ENCODE results near the gene NAA38.
A peak's percentile ranks its signal among the peaks of the same experiment; 100 is the strongest.

NAA38 gene

DNA sequence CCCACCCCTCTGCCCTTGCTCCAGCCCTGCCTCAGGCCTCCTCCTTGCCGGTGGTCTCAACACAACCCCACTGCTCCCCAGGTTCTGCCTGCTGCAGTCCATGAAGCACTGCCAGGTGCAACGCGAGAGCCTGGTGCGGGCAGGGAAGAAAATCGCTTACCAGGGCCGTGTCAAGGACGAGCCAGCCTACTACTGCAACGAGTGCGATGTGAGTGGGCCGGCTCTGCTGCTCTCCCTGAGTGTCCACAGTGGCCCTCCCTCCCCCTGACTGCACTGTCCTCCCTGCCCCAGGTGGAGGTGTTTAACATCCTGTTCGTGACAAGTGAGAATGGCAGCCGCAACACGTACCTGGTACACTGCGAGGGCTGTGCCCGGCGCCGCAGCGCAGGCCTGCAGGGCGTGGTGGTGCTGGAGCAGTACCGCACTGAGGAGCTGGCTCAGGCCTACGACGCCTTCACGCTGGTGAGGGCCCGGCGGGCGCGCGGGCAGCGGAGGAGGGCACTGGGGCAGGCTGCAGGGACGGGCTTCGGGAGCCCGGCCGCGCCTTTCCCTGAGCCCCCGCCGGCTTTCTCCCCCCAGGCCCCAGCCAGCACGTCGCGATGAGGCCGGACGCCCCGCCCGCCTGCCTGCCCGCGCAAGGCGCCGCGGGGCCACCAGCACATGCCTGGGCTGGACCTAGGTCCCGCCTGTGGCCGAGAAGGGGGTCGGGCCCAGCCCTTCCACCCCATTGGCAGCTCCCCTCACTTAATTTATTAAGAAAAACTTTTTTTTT lies 4.3 kb downstream of the NAA38 start:
- DNase-seq (ENCODE audit: low read depth in 2 of 2) = no peak

DNA sequence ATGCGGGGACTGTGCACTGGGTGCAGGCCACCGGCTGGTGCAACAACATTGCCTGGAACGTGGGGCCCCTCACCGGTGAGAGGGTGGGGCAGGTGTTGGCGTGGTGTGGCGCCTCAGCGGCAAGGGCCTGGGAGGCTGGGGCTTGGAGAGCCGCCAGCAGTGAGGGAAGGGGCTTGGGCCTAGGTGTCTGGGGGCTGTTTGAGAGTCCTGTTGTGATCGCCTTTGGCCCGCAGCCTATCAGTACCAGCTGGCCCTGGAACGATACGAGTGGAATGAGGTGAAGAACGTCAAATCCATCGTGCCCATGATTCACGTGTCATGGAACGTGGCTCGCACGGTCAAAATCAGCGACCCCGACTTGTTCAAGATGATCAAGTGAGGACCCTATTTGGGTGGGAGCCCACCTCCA lies 5.1 kb downstream of the NAA38 start:
- no peak for DNase-seq (ENCODE audit: low read depth in 2 of 2)

DNA sequence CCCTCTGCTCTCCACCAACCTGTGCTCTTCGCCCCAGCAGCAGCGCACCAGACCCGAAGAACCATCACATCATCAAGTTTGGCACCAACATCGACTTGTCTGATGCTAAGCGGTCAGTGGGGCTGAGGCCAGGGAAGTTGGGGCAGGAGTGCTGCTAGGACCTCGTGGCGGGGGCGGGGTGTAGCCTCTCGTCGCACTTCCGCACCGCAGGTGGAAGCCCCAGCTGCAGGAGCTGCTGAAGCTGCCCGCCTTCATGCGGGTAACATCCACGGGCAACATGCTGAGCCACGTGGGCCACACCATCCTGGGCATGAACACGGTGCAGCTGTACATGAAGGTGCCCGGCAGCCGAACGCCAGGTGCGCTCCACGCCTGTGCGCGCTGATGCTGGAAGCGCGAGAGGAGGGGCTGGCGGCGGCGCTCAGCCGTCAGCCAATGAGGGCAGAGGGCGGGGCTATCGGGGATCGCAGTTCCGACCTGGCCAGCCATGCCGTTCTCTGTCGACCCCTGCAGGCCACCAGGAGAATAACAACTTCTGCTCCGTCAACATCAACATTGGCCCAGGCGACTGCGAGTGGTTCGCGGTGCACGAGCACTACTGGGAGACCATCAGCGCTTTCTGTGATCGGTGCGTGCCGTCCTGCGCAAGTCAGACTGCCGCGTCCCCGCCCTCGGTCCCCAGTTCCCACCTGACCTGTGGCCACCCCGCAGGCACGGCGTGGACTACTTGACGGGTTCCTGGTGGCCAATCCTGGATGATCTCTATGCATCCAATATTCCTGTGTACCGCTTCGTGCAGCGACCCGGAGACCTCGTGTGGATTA lies 5.7 kb downstream of the NAA38 start:
- peak; percentile 81 for DNase-seq (ENCODE audit: low read depth in 2 of 2)

DNA sequence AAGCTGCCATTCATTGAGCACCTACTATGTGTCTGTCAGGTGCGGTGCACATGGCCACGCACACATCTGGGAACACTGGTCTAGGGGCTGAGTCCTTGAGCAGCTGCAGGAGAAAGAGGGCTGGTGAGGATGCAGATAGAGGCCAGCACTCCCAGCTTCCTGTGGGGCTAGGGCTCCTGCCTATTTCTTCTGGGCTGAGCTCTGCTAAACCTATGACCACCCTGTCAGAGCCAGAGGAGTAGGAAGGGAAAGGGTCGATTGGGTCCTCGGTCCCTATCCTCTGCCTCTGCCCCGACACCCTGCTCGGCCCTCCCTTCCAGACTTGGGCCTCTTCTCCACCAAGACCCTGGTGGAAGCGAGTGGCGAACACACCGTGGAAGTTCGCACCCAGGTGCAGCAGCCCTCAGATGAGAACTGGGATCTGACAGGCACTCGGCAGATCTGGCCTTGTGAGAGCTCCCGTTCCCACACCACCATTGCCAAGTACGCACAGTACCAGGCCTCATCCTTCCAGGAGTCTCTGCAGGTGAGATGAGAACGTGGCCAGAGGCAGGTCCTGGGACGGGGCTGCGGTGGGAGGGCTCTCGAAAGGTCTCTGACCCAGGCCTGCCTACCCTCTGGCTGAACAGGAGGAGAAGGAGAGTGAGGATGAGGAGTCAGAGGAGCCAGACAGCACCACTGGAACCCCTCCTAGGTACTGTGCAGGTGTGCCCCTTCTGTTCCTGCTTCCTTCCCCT lies 6.5 kb downstream of the NAA38 start:
- DNase-seq (ENCODE audit: low read depth in 2 of 2) = no peak

DNA sequence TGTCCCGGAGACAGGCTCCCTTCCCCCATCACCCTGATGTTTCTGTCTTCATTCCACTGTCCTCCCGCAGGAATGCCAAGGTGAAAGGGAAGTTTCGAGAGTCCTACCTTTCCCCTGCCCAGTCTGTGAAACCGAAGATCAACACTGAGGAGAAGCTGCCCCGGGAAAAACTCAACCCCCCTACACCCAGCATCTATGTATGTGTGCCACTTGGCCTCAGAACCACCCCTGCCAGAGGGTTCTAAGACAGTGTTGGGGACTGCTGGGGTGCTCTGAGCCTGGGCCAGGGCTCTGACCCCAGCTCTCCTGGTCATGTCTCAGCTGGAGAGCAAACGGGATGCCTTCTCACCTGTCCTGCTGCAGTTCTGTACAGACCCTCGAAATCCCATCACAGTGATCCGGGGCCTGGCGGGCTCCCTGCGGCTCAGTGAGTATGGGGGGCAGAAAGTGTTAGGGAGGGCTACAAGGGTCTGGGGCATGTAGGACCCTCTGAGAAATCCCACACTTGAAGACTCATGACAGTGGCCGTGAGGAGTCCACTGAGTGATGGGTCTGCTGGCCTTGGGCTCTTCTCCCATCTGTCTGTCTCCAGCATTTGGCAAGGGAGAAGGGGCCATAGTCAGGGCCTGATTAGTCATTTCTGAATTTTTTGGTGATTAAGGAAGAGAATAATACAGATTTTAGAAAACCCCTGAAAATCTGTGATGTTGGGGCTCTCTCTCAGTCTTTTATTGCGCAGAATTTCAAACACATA lies 7.4 kb downstream of the NAA38 start:
- no peak for DNase-seq (ENCODE audit: low read depth in 2 of 2)

DNA sequence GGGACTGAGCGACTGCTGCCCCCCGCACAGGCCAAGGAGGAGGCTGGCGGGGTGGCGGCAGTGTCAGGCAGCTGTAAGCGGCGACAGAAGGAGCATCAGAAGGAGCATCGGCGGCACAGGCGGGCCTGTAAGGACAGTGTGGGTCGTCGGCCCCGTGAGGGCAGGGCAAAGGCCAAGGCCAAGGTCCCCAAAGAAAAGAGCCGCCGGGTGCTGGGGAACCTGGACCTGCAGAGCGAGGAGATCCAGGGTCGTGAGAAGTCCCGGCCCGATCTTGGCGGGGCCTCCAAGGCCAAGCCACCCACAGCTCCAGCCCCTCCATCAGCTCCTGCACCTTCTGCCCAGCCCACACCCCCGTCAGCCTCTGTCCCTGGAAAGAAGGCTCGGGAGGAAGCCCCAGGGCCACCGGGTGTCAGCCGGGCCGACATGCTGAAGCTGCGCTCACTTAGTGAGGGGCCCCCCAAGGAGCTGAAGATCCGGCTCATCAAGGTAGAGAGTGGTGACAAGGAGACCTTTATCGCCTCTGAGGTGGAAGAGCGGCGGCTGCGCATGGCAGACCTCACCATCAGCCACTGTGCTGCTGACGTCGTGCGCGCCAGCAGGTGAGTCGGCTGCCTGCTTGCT lies 8.1 kb downstream of the NAA38 start:
- DNase-seq (ENCODE audit: low read depth in 2 of 2) = no peak

DNA sequence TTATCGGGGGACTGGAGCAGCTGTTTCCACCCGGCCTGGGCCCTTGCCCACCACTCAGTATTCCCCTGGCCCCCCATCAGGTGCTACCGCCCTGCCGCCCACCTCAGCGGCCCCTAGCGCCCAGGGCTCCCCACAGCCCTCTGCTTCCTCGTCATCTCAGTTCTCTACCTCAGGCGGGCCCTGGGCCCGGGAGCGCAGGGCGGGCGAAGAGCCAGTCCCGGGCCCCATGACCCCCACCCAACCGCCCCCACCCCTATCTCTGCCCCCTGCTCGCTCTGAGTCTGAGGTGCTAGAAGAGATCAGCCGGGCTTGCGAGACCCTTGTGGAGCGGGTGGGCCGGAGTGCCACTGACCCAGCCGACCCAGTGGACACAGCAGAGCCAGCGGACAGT lies 8.6 kb downstream of the NAA38 start:
- DNase-seq (ENCODE audit: low read depth in 2 of 2) = no peak

DNA sequence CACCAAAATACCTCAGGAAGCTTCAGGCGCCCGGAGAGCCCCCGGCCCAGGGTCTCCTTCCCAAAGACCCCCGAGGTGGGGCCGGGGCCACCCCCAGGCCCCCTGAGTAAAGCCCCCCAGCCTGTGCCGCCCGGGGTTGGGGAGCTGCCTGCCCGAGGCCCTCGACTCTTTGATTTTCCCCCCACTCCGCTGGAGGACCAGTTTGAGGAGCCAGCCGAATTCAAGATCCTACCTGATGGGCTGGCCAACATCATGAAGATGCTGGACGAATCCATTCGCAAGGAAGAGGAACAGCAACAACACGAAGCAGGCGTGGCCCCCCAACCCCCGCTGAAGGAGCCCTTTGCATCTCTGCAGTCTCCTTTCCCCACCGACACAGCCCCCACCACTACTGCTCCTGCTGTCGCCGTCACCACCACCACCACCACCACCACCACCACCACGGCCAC lies 9.2 kb downstream of the NAA38 start:
- DNase-seq (ENCODE audit: low read depth in 2 of 2) = no peak

DNA sequence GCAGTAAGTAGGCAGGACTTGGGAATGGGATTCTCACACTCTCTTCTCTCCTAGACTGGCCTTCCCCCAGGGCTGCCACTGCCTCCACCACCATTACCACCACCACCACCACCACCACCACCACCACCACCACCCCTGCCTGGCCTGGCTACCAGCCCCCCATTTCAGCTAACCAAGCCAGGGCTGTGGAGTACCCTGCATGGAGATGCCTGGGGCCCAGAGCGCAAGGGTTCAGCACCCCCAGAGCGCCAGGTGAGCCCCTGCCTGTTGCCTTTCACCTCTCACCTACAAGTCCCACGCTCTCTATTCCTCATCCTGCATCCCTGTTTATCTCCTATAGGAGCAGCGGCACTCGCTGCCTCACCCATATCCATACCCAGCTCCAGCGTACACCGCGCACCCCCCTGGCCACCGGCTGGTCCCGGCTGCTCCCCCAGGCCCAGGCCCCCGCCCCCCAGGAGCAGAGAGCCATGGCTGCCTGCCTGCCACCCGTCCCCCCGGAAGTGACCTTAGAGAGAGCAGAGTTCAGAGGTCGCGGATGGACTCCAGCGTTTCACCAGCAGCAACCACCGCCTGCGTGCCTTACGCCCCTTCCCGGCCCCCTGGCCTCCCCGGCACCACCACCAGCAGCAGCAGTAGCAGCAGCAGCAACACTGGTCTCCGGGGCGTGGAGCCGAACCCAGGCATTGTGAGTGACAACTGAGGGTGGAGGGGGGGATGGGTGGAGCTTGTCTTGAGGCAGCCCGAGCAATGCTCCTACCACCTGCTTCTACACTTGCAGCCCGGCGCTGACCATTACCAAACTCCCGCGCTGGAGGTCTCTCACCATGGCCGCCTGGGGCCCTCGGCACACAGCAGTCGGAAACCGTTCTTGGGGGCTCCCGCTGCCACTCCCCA lies 10.3 kb downstream of the NAA38 start:
- DNase-seq (ENCODE audit: low read depth in 2 of 2) = no peak

DNA sequence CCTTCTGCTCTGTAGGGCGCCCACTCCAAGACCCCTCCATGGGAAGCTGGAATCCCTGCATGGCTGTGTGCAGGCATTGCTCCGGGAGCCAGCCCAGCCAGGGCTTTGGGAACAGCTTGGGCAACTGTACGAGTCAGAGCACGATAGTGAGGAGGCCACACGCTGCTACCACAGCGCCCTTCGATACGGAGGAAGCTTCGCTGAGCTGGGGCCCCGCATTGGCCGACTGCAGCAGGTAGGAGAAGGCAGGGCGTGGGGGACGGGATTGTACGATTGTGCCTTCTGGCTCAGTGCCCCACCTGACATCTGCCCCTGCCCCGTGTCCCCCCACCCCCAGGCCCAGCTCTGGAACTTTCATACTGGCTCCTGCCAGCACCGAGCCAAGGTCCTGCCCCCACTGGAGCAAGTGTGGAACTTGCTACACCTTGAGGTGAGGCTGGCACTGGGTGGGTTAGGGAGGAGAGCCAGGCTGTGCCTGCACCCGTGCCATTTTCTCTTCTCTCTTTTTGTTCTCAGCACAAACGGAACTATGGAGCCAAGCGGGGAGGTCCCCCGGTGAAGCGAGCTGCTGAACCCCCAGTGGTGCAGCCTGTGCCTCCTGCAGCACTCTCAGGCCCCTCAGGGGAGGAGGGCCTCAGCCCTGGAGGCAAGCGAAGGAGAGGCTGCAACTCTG lies 11.2 kb downstream of the NAA38 start:
- DNase-seq (ENCODE audit: low read depth in 2 of 2) = no peak

DNA sequence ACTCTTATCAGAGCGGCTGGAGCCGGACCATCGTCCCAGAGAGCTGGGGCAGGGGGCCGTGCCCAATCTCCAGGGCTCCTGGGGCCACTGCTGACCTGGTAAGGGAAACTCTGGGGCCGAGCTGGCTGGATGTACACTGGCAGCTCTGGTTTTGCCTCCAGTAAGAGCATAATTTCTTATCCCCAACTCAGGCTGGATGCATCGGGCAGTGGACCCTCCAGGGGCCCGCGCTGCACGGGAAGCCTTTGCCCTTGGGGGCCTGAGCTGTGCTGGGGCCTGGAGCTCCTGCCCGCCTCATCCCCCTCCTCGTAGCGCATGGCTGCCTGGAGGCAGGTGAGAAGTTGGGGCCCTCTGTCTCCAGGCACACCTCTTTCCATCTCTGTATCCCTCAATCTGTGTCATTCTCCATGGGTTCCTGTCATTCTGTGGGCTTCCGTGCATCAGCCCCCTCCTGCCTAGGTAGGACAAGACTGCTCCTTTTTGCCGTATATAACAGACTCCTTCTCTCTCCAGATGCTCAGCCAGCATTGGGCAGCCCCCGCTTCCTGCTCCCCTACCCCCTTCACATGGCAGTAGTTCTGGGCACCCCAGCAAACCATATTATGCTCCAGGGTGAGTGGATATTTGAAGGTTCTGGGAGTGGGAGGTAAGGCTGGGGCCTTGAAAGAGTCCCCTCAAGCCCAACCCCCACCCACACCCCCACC lies 11.8 kb downstream of the NAA38 start:
- DNase-seq (ENCODE audit: low read depth in 2 of 2) = no peak

DNA sequence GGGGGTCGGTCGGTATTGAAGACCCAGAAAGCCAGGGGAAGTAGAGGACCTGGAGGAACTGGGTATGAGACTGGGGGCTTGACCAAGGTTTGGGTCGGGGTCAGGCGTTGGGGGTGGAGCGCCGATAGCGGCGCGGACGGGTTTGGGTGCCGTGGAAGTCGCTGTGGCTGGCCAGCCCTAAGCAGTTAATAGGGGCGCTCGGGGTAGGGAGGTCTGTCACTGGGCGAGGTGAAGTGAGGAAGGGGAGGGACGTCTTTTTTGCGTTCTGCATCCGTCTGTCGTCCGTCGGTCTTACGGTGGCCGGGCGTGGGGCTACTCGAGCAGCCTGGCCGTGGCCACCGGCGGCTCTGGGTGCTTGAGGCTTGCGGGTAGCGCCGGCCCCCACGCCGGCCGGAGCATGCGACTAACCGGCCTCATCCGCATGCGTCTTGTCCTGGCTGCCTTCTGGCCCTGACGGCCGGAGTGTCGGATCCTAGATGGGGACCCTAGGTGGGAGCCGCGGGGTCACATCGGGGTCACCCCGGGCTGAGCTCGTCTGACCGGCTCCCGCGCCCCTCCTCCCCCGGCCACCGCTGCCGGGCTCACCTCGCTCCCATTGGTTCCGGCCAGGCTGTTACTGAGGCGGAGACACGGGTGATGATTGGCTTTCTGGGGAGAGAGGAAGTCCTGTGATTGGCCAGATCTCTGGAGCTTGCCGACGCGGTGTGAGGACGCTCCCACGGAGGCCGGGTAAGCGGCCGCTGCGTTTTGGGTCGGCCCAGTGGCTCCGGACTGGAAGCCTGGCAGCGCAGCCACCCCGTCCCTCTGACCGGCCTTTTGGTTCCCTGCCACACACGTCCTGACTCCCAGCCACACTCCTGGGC lies 12.8 kb downstream of the NAA38 start:
- peak; percentile 69 to 75 for DNase-seq (ENCODE audit: low read depth in 2 of 2)

DNA sequence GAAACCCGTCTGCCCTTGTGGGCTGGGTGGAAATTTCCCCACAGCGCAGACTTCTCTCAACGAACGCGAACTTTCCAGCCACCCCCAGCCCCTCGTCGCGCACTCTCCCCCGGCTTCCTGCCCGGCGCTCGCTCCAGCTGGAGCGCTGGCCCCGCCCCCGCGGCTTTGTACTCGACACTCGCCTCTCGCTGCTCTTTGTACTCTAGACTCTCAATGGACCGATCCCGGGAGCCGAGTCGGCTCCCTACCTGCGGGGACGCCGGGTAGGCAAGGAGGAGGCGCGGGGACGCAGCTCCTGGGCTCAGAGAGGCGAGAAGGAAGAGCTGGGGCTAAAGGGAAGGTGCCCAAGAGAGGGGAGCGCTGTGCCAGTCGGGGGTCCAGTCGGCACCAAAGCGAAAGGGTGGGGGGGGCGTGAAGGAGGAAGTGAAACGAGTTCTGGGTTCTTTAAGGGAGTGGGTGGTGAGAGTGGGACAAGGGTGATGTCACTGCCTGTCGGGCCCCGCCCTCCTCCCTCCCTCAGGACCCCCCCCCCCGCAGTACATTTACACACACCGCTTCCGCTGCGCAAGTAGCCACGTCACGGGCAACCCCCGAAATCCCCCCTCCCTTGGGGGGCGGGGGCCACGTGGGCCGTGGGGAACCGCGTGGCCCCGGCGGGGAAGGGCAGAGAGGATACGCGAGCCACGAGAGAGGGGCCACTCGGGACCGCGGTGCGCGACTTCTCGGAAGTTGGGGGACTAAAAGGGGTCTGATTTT lies 13.6 kb downstream of the NAA38 start:
- peak; percentile 90 to 91 for DNase-seq (ENCODE audit: low read depth in 2 of 2)

DNA sequence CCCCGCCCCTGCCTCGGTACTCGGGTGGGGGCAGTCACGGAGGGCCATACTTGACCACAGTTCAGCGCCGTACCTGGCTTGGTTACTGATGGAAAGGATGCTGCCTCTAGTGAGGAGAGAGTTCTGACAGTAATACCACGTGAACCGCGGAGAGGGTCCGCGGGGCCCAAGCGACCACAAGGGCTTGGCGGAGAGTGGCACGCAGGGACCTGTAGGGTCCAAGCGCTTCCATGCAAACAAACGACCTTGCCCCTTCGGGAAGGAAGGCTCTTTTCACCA lies 14.2 kb downstream of the NAA38 start:
- DNase-seq (ENCODE audit: low read depth in 2 of 2) = no peak

DNA sequence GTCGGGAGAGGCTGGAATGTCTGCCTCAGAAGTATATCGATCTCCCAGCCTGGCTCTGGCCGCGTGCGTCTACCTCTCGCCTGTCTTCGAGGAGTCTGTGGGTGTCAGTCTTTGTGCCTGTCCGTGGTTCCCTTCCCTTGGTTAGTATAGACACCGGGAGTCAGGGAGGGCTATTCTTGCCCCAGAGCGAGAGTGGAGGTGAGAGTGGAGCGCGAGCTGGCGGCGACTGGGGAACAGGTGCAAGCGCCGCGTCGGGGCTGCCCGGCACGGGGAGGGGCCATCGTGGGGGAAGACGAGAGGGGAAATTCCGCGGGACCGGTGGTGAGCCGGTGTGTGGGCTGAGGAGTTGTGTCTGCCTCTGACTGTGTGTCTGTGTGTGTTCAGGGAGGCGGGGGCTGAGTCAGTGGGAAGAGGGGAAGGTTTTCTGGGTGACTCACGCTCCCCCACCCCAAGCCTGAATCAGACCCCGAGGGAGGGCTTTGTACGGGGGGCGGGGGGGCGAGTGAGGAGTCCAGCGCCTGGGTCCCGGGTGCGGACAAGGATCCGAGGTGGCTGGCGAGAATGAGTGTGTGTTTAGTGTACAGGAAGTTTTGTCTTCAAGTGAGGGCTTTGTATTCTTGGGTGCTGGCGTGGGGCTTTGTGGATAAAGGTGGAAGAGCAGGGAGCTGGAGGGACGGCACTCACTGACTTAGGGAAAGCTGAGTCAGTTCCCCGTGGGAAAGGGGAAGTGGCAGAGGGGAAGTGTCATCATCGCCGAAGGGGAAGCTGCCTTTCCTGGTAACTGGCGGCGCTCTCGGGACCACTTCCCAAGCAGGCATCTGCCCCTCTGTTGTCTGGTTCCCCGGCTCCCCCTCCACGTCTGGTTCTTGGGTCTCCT lies 14.7 kb downstream of the NAA38 start:
- peak; percentile 95 to 98 for DNase-seq (ENCODE audit: low read depth in 2 of 2)

DNA sequence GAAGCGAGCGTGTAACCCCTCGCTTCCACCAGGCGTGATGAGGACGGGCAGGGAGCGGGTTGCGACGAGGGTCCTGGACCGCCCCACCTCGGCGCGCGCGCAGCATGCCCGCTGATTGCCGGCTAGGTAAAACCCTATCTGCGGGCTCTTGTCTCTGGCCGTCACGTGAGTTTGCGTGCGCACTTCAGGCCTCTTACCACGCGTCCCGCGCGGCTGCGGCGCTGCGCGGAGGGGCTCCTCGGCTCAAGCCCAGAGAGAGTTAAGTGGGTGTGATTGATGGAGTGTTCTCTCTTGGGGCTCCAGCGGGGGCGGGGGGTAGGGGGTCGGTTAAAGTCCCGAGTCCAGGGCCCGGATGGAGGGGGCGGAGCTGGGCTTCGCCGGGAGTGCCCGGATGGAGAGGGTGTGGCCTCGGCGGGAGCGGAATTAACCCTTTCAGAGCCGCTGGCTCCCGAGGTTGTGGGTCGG lies 15.4 kb downstream of the NAA38 start:
- DNase-seq (ENCODE audit: low read depth in 2 of 2) = peak; percentile 81 to 82
